GM21529 (cell line): Measurements from ENCODE around the gene C21orf58.

Experiments
- ATAC-seq: cut with Tn5 transposase; IDR thresholded peaks from one replicate; pipeline ENCODE4 v1.9.1; 2021; ENCODE audit not compliant: unreplicated experiment

Gene C21orf58

DNA sequence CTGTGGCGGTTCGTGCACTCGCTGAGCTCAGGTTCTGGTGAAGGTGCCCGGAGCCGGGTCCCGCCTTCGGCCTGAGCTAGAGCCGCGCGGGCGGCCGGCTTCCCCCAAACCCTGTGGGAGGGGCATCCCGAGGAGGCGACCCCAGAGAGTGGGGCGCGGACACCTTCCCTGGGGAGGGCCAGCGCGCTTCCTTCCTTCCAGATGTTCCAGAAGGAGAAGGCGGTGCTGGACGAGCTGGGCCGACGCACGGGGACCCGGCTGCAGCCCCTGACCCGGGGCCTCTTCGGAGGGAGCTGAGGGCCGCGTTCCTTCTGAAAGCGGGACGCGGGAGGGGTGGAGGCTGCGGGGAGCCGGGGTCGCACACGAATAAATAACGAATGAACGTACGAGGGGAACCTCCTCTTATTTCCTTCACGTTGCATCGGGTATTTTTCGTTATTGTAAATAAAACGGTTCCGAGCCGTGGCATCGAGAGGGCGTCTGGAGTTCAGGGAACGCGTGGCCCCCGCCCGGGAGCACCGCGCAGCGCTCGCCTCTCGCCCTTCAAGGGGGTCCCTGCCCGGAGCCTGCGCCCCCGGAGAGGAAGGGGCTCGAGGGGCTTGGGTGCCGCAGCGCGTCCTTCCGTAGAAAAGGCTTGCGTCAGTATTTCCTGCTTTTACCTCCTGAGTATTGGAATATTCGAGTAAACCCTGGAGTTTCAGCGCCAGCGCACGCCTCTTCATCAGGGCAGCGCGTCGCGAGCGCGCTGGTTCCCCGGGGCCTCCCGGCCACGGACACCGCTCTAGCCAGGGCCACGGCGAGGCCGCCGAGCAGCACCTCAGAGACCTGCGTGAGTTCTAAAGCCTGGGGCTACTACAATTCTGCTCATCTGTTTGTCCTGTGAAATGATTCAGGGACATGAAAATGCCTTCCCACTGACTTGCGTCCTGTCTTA, 26.1 kb downstream of the C21orf58 start:
- ATAC-seq: no peak

DNA sequence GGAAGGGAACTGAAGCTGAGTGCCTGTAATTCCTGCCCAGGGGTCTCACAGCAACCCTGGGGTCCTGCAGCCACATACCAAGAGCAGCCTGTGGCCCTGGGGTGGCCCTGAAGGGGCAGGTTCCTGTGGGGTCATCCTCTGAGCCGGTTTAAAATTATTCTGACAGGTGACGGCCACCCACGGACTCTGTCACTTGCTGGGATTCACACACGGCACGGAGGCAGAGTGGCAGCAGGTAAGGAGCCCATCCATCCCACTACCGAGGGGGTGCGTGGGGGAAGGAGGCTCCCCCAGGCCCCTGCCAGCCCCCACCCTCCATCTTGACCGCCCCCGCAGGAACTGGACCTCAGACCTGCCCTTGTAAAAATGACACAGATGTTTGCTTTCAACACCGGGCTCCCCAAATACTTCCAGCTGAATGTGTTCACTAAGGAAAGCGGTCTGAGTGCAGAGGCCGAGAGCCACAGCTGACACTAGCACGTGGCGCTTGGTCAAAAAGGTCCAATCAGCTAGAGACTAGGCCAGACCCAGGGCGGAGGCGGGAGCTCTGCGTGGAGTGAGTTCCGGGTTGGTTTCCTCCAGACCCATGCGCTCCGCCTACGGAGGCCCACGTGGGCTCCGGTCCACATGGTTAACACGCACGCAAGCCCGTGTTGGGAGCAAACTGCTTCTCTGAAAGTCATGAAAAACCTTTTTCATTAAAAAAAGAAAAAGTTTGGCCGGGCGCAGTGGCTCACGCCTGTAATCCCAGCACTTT, 27.5 kb downstream of the C21orf58 start:
- ATAC-seq: no peak

DNA sequence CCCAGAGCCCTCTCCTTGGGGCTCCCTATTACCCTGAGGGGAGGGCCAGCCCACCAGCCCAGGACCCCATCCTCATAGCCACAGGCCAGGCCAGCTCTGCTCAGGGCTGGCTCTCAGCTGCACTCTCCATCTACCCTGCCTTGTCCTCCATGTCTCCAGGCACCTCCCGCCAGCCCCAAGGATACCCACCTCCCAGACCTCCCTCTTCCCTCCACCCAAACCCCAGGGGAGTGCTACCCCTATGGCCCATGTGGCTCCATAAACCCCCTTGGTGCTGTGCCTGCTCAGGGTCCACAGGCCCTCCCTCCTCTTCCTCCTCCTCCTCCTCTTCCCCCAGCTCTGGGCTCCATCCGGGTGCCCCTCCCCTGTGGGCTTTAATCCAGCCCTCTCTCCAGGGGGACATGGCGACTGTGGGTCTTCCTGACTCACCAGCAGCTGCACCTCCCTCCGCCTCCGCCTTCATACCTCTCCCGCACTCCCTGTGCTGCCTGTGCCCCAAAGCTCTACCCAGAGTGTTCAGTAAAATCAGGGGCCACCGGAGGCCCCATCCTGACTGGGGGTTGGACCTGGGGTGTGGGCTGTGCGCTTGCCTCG, 28.4 kb downstream of the C21orf58 start:
- ATAC-seq: no peak

DNA sequence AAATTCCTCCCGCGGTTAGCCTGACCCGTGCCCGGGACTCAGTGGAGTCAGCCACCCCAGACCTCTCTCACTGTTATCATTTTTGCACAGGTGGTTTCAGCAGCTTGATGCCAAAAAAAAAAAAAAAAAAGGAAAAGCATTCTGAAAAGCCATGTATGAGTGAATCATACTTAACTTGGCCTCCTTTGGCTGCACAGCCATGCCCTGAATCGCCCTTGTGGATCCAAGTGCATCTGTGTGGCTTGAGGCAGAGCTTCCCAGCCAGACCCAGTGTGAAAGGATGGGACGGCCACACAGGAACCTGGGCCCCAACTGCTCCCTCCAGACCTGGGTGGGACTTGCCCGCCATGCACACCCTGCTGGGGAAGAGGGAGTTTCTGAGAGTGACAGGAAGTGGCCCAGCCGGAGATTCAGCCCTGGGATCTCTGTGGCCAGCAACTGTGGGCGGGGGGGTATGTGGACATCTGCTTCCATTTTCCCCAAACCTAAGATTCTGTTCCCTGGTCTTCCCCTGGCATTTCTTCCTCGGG, 29.0 kb downstream of the C21orf58 start:
- ATAC-seq: no peak

DNA sequence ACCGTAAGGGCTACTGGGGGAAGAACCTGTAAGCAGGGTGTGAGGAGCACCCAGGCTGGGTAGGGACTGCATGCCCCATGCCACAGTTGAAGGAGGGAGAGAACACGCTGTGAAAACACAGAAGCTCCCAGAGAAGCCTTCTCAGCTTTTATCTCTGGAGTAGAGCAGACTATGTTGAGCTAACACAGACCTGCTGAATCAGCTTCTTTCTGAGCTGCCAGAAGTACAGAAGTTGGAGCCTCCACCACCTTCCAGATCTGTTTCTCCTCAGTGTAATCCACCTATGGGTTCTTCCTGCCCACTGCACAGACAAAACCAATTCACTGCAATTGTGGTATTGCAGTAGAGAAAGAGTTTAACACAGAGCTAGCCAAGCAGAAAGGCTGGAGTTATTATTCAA, 32.1 kb downstream of the C21orf58 start:
- ATAC-seq: no peak

DNA sequence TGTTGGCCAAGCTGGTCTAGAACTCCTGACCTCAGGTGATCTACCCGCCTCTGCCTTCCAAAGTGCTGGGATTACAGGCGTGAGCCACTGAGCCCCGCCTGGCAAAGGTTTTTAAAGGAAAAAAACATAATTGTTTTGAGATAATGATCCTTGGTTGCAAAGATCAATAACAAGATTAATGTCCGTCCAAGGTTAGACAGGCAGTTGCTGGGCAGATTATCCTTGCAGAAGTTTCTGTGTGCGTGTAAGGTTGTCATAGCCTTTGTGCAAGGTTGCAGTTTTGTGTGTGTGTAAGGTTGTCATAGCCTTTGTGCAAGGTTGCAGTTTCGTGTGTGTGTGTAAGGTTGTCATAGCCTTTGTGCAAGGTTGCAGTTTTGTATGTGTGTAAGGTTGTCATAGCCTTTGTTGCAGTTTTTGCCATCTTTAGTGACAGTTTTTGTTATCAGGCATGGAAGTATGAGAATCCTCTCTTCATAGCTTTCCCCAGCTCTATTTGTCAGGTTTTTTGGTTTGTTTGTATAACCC, 34.0 kb downstream of the C21orf58 start:
- no peak for ATAC-seq

DNA sequence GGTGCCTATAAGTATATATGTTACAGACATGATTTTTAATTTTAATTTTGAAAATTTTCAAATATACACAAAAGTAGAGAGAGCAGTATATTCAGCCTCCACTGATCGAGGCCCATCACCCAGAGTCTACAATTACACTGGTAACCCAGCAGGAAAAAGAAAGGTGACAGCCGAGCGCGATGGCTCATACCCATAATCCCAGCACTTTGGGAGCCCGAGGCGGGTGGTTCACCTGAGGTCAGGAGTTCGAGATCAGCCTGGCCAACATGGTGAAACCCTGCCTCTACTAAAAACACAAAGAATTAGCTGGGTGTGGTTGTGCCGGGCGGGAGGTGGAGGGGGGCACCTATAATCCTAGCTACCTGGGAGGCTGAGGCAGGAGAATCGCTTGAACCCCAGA, 36.1 kb downstream of the C21orf58 start:
- no peak for ATAC-seq

DNA sequence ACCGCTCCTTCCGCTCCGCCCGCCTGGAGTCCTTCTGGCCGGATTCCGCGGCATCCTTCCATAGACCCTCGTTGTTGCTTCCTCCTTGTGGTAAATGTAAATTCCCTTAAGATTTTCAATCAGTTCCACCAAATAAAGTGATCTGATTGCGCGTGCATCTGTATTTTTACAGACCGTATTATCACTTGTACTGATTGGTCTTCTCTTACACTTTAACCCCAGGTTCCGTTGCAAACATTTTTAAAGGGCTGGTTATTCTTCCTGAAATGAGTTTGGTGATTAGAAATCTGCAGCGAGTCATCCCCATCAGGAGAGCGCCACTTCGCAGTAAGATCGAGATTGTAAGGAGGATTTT, 37.0 kb downstream of the C21orf58 start:
- ATAC-seq: peak; percentile 7

DNA sequence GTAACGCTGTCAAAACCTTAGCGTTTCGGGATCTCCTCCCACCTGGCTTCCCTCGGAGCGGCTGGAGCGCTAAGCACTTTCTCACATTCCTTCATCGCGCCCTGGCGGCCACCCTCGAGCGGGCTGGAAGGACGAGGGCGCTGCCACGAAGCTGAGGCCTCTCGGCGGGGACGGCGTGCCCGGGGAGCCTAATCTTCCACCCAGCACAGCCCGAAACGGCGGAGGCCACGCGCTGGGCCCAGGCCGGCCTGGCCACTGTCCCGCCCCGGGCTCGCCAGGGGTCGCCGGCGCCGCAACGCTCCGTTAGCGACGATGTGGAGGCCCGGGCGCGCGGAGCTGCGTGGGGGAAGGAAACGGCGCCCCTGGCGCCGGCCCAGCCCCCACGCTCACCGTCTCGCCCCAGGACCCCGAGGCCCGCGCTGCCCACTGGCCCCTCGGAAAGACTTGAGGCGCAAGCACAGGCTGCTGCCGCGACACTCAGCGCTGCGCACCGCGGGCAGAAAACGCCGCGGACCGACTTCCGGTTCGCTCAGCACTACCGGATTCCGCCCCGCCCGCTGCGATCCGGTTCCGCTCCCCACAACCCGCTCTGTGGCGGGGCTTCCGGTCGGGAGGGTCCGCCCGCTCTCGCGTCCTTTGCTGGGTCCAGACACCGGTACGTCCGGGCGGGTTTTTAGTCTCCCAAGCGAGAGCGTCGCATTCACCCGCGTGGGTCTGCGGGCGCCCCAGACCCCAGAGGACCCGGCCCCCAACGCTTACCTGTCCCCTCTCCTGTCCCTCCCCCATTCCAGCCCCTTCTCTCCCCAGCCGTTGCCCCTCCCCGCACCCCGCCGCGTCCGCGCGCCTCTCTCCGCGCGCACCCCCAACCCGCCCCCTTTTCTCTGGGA, 37.7 kb downstream of the C21orf58 start, which contains the start of gene YBEY:
Gene YBEY, plus strand, starts transcription at position 582 of the 887 bp plus-strand sequence. CDS start 572 bp downstream, outside the sequence.
- peak; percentile 87 for ATAC-seq

DNA sequence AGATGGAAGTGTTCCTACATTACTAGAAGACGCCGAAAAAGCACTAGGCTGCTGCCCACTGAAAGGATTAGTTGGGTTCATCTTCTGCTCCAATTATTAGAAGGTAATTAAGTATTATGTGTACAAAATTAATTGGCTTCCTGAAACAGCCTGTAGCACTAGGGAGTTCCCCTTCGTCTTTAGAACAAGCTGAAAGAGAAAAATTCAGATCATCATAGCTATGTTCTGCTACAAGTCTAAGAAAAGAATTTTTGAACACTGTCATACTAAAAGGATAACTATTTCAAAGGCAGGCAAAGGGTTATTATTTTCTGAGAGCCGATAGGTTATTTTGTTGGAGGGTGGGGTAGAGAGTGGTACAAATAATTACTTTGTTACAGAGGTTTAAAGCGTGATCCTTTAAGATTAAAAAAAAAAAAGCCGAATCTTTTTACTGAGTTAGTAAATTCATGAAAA, 38.4 kb downstream of the C21orf58 start, which contains the start of gene MCM3AP:
Gene MCM3AP, minus strand, starts transcription at position 406 of the 456 bp plus-strand sequence. Its CDS starts 325 bp downstream, at position 81.
- ATAC-seq: no peak

DNA sequence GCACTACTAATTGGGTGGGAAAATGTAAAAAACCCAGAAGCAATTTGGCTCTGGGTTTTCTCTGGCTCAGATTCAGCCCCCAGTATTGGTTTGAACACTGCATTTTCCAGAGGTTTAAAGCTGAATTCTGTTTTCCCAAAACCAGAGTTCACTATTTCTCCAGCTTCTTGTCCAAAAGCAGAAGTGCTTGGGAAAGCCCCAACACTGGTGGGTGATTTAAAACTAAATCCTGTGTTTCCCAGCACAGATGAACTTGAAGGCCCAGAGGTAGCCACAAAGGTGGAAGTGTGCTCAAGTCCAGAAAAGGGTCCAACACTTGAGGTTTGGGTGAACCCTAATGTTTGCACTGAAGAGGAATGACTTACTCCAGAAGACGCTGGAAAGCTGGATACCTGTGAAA, 38.9 kb downstream of the C21orf58 start:
- no peak for ATAC-seq

DNA sequence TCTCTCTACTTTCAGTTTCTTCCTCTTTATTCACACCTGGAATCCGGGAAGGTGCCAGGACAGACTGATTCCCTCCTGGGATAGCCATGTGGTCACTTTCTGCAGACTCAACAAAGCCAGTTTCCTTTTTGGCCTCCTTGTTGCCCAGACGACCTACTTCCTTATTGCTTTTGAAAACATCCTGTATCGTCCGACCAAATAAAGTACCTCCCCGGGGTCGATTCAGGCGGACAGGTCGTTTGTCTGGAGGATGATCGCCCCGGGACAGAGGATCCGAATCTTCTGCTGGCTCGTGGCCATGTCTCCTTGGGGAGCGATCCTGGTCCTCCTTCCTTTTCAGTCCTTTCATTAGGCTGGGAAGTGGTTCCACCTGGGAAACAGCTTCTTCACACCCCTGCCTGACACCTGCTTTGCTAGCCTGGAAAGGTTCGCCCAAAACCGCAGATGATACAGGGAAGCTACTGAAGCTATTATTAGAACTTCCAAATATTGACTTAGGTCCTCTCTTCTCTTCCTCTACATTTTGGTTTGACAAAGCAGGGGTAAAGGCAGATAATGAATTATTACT, 39.5 kb downstream of the C21orf58 start:
- no peak for ATAC-seq

DNA sequence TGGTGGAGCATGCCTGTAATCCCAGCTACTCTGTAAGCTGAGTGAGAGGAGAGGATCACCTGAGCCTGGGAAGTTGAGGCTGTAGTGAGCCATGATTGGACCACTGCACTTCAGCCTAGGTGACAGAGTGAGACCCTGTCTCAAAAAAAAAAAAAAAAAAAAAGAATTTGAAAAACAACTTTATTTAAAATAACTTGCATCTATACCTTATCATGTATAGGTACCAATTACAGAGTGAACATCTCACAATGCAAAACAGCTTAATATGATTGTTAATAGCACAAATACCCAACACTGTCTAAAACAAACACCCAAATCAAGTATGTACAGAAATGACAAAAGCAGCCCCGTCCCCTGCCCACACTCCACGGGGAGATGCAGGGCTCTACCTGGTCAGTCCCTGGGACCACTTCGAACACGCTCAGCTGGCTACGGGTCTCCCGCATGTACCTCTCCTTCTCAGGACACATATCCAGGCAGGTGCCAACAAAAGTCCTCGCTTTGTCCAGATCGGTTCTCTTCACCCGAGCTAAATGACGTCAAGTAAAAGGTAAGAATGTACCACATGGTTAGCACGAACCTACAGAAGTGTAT, 48.8 kb downstream of the C21orf58 start:
- no peak for ATAC-seq

DNA sequence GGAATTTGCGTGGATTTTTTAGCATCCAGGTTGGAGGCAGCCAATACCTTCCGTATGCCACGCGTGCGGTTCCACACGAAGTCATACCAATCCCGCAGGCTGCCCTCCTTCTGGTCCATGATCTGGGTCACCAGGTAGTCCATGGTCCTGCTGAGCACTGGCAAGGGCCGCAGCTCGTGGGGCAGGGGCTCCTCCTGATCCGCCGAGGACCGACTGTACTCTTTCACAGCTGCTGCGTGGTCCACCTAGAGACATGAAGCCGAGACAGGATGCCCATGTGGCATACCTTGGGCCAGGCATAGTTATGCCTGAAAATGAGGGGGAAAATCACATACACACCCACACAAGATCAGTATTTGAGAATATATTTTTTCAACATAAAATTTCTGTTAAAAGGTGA, 50.3 kb downstream of the C21orf58 start:
- ATAC-seq: no peak

DNA sequence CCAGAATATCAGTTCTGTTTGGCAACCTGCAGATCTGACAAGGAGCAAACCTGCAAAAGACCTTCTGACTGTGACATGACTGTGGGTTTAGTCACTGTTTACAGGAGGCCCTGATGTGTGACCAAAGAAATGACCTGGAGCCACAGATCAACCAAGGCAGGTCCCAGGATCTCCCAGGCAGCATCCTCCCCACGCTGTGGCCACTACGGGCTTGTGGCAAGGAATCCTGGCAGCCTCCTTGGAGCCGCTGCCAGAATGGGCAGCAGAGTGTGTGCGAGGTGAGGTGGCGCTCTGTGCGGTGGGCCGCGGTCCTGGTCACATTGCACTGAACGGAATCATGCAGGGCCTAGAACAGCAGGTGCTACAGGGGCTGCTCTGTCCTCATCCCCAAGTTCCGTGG, 54.2 kb downstream of the C21orf58 start:
- no peak for ATAC-seq

DNA sequence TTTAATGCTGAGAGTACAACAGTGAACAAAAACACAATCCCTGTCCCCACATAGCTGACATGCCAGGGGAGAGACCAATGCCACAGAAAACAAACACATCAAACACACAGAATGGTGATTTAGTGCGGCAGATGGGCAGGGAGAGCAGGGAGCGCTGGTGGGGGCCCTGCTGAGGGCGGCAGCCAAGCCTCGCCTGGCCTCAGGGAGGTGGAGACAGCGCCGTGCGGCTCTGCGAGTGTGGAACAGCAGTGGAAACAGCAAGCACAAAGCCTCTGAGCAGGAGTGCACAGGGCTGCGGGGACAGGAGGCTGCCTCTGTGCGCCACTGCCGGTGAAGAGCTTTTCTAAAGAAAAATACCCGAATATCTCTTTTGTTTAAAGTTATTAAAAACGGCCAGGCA, 55.3 kb downstream of the C21orf58 start:
- ATAC-seq: no peak

DNA sequence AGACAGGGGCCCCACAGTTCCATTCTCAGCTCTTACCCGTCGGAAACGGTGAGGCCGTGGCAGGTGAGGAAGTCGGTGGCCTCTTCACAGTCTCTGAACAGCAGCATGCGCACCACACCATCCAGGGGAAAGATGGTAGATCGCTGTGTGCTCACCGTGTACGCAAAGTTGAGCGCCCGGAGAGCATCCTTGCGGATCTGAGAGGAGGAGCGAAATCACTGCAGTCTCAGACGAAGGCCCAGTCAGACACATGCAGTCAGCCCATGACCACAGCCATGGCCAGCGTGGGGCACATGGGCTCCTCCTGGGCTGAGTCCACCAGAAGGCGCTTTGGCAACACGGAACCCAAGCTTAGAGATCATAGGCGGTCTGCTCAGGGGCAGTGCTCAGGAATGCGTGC, 56.7 kb downstream of the C21orf58 start:
- ATAC-seq: no peak

DNA sequence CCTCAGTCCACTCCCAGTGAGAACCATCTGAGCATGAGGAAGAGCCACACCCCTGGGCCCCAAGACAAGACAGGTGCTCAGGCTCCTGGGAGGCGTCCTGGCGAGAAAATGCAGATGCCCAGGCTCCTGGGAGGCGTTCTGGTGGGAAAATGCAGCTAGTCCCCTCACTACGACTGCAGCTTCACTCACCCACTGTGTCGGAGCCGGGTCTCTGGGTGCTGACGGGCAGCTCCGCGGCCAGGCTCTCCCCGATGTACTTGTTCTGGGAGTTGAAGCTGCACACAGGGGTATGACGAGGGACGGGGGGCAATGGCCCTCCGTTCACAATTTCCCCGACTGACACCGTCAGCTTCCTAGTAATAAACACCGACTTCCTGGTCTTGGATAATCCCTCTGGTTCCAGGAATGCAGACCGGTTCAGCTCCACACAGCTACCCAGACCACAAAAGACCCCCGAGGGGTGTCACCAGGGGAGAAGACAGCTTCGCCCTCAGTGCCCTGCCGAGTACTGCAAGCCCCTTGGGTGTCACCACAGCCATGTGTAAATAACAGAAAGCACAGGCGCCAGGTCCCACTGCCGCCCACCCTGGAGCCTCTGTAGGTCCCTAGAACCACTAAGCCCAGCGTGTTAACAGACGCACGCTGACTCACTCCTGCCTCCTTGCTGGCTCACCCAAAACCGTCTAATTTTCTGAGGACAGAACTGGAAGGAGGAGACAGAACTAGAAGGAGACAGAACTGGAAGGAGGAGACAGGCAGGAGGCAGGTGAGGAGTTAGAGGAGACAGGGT, 57.7 kb downstream of the C21orf58 start:
- no peak for ATAC-seq
